H7 (cell line): ENCODE results near the gene SEC16B. TPM values are rescaled to one million over a fixed set of nuclear protein-coding genes. Genes with fewer than 3 reads are reported as not detected.

Experiments used
- DNase-seq: peaks from one replicate; pipeline ENCODE4 v3.0.0; 2012
- H3K27me3 ChIP-seq: 2 replicates; pipeline ENCODE4 v1.6.0; 2011; ENCODE audit warnings: mild to moderate bottlenecking, low read length; ENCODE audit not compliant: control insufficient read depth, insufficient read depth
- H3K36me3 ChIP-seq: replicated peaks from 2 replicates; pipeline ENCODE4 v1.5.1; 2011; ENCODE audit warnings: low read length; ENCODE audit not compliant: control insufficient read depth, insufficient read depth
- H3K4me3 ChIP-seq: 2 replicates; pipeline ENCODE4 v1.5.1; 2011; ENCODE audit warnings: low read depth, mild to moderate bottlenecking, control low read depth, low read length, moderate library complexity; ENCODE audit not compliant: insufficient read depth
- total RNA-seq: library from RNA; depleted of rRNA; stranded (reverse); fragments of >200 nt; shearing (Covaris generic); gene quantifications from 2 replicates; pipeline ENCODE4 v1.2.3, GENCODE V29; 2014

Gene SEC16B
- total RNA-seq, 1 experiment from 2014 or later, result 0.87 TPM

GRCh38 chr1:177937931-177938330, 31.9 kb downstream of the SEC16B start:
- no peak for DNase-seq
- Histone ChIP-seq H3K27me3 (no peaks in the 10 kb centered on the region), H3K36me3 (no peaks in the 10 kb centered on the region), H3K4me3 (no peak overlapping the region)

- Histone ChIP-seq H3K4me3 (no peak overlapping the region), H3K27me3 (no peaks in the 10 kb centered on the region), H3K36me3 (no peaks in the 10 kb centered on the region)
- no peak for DNase-seq
Measured at GRCh38 chr1:177937174-177937770, 32.6 kb downstream of the SEC16B start.

GRCh38 chr1:177935638-177936415, 34.0 kb downstream of the SEC16B start:
- H3K27me3 ChIP-seq, result no peaks in the 10 kb centered on the region
- no peak for DNase-seq
- H3K4me3 ChIP-seq, result no peak overlapping the region
- H3K36me3 ChIP-seq, result no peaks in the 10 kb centered on the region

DNA sequence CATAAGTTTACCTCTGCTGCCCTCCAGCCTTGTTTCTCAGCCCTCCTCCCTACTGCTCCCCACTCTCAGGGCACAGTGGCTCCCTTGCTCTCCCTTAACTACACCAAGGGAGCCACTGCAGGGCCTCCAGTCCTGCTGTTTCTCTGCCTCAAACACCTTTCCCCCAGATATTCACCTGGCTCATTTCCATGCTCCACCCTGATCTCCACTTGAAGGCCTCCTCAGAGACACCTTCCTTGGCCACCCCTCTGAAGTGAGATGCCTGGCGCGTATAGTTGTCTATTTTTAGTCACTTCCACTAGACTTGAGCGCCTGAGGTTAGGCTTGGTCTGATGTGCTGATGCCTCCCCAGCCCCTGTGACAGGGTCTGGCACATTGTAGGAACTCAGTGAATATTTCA, 34.9 kb downstream of the SEC16B start:
- no peaks in the 10 kb centered on the region for H3K36me3 ChIP-seq
- no peaks in the 10 kb centered on the region for H3K27me3 ChIP-seq
- DNase-seq, result no peak

GRCh38 chr1:177934461-177934860, 35.4 kb downstream of the SEC16B start:
- Histone ChIP-seq H3K4me3 (no peak overlapping the region), H3K36me3 (no peaks in the 10 kb centered on the region), H3K27me3 (no peaks in the 10 kb centered on the region)
- DNase-seq, result no peak

More for the DNA sequence above, 34.9 kb downstream of the SEC16B start:
- no peak overlapping the region for H3K4me3 ChIP-seq

- Histone ChIP-seq H3K27me3 (no peaks in the 10 kb centered on the region), H3K4me3 (no peak overlapping the region), H3K36me3 (no peaks in the 10 kb centered on the region)
- no peak for DNase-seq
Measured at GRCh38 chr1:177933881-177934280, 36.0 kb downstream of the SEC16B start.

- Histone ChIP-seq H3K4me3 (no peak overlapping the region), H3K36me3 (no peaks in the 10 kb centered on the region), H3K27me3 (no peaks in the 10 kb centered on the region)
- DNase-seq, result no peak
Measured at GRCh38 chr1:177932123-177932522, 37.7 kb downstream of the SEC16B start.

- no peak for DNase-seq
- Histone ChIP-seq H3K36me3 (no peaks in the 10 kb centered on the region), H3K27me3 (no peaks in the 10 kb centered on the region), H3K4me3 (no peak overlapping the region)
Measured at GRCh38 chr1:177928952-177929351, 40.9 kb downstream of the SEC16B start.

DNA sequence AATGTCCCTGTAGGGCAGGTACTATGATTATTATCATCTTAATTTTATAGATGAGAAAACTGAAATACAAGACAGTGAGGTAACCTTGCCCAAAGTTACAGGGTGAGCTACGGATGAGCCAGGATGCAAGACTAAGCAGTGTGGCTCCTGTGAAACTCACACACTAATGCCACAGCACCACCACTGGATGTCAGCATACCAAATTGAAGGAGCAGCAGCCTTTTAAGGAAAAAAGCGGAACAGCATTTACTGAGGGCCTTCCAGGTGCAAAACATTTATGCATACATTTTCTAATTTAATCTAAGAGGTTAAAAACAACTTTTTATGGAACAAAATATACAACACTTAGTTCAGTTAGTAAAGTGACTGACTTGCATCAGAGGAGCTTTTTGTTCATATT, 41.7 kb downstream of the SEC16B start:
- Histone ChIP-seq H3K27me3 (no peaks in the 10 kb centered on the region), H3K36me3 (no peaks in the 10 kb centered on the region), H3K4me3 (no peak overlapping the region)
- DNase-seq, result no peak

- Histone ChIP-seq H3K4me3 (no peak overlapping the region), H3K27me3 (no peaks in the 10 kb centered on the region), H3K36me3 (no peaks in the 10 kb centered on the region)
- DNase-seq, result no peak
Measured at GRCh38 chr1:177927021-177927596, 42.7 kb downstream of the SEC16B start.

DNA sequence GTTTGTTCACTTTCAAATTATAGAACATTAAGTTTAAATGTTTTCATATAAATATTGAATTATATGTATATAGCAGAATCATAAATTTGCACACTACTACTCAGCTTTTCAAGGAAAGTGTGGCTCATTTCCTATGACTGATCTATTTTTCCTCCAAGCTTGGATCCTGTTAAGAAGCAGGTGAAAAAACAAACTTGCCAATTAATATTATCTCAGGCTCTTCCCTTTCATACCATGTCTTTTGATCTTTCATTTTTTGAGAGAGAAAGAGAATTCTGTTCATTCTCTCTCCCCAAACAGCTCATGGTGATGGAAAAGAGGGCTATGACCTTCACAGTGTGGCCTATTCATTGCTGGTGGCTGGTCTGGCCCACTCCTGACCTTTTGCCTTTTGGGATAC, 43.7 kb downstream of the SEC16B start:
- Histone ChIP-seq H3K27me3 (no peaks in the 10 kb centered on the region), H3K36me3 (no peaks in the 10 kb centered on the region), H3K4me3 (no peak overlapping the region)
- no peak for DNase-seq

DNA sequence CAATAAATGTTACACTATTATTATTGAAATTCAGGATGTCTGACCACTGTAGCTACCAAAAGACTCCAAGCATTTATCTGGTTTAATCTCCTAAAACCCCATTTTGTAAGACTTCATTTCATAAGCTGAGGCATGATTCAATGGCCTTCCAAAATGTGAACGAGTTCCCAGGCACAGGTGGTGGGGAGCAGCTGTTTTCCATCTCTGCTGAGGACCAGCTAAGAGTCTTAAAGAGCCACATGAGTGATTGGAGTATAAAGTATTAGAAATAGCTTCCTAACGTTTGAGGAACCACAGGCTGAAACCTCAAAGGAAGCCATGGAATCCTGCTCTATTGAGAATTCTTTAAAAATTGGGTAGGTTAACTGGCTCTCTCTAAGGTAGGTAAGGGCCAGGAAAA, 44.9 kb downstream of the SEC16B start:
- no peaks in the 10 kb centered on the region for H3K36me3 ChIP-seq
- DNase-seq, result no peak
- no peaks in the 10 kb centered on the region for H3K27me3 ChIP-seq
- no peak overlapping the region for H3K4me3 ChIP-seq

DNA sequence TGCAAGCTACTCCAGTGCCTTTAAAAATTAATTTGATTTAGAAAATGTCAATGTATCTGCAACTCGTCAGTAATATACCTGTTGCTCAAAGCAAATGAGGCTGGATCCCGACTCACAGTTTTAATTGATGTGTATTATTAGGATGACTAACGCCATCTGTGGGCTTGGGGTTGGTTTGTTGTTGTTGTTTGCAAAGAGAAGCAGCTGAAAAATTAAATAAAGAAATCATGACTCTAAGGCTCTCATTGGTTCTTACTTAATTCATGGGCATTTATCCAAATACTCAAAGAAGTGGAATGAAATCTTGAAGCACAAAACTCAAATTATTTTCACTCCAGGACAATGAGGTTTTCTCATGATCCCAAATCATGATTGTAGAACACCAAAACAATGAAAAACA, 46.4 kb downstream of the SEC16B start:
- Histone ChIP-seq H3K4me3 (no peak overlapping the region), H3K36me3 (no peaks in the 10 kb centered on the region), H3K27me3 (no peaks in the 10 kb centered on the region)
- no peak for DNase-seq

DNA sequence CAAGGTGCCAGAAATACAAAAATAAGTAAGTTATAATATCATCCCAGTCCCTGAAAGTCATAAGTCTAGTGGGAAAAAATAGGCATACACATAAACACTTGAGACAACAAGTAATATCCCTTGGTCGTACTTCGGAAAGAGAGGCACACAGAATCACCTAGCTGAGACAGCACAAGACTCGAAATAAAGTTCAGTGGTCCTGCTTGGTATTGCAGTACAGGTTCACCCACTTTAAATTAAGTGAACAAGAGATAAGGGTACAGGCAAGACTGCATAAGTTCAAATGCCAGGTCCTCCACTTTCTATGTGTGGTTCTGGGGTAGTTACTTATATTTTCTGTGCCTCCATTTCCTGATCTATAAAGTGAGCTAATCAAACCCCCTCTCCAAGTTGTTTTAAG, 47.6 kb downstream of the SEC16B start:
- no peaks in the 10 kb centered on the region for H3K36me3 ChIP-seq
- DNase-seq, result no peak
- H3K4me3 ChIP-seq, result no peak overlapping the region
- H3K27me3 ChIP-seq, result no peaks in the 10 kb centered on the region

GRCh38 chr1:177921590-177921989, 48.3 kb downstream of the SEC16B start:
- no peak for DNase-seq
- H3K4me3 ChIP-seq, result no peak overlapping the region
- H3K27me3 ChIP-seq, result no peaks in the 10 kb centered on the region
- no peaks in the 10 kb centered on the region for H3K36me3 ChIP-seq
